ENCODE measurements around the gene PPM1D.
"Not testable (repeated sequence)": the region's sequence is repeated elsewhere in the genome, so short reads cannot be mapped to it uniquely, and the experiment has no call there.

The PPM1D gene

DNA sequence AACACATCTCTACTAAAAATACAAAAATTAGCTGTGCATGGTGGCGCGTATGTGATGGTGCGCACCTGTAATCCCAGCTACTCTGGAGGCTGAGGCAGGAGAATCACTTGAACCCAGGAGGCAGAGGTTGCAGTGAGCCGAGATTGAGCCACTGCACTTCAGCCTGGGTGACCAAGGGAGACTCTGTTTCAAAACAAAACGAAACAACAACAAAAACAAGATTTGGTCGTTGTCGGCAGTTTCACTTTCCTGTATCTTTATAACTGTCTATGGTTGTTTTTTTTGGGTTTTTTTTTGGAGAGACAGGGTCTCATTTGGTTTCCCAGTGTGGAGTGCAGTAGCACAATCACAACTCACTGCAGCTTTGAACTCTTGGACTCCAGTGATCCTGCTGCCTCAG is 68.7 kb downstream of the PPM1D start:
- not testable (repeated sequence) for DNase-seq (ENCODE audit: low read depth)

GRCh38 chr17:60671482-60671881 is 71.5 kb downstream of the PPM1D start:
- no peak for DNase-seq (ENCODE audit: low read depth)

DNA sequence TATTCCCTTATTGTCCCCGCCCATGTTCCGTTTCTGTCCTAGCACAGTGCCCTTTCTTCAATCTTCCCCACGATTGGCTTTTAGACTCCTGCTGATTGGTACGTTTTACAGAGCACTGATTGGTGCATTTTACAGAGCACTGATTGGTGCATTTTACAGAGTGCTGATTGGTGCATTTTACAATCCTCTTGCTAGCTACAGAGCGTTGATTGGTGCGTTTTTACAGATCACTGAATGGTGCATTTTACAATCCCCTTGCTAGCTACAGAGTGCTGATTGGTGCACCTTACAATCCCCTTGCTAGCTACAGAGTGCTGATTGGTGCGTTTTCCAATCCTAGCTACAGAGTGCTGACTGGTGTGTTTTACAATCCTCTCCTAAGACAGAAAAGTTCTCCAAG is 74.6 kb downstream of the PPM1D start:
- DNase-seq (ENCODE audit: low read depth) = not testable (repeated sequence)

- DNase-seq (ENCODE audit: low read depth) = no peak
These were observed 76.0 kb downstream of the PPM1D start for GRCh38 chr17:60675997-60676396.

GRCh38 chr17:60676758-60677307 is 76.8 kb downstream of the PPM1D start:
- no peak for DNase-seq (ENCODE audit: low read depth)

- DNase-seq (ENCODE audit: low read depth) = peak; percentile 93
These were observed 77.5 kb downstream of the PPM1D start, which contains the start of gene BCAS3 for GRCh38 chr17:60677308-60678117. TSS of gene BCAS3 (plus strand) at chr17:60677851.

DNA sequence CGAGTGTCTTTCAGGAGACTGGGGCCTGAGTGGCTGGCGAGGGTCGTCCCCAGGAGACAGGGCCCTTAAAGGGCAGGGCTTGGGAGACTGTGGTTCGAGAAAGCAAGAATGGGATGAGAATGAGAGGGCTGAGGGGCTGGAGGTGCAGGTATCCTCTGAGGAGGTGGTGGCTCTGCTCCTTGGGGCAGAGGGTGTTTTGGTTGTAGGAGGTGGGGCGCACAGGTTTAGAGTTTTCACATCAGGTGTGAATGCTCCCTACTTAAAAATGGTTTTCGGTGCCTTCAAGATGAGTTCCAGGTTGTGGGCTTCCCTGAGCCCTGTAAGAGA is 78.1 kb downstream of the PPM1D start:
- DNase-seq (ENCODE audit: low read depth) = no peak

- no peak for DNase-seq (ENCODE audit: low read depth)
These were observed 79.3 kb downstream of the PPM1D start for GRCh38 chr17:60679287-60679686.

- DNase-seq (ENCODE audit: low read depth) = no peak
These were observed 80.8 kb downstream of the PPM1D start for GRCh38 chr17:60680754-60681153.

GRCh38 chr17:60685437-60685836 is 85.4 kb downstream of the PPM1D start:
- DNase-seq (ENCODE audit: low read depth) = no peak

DNA sequence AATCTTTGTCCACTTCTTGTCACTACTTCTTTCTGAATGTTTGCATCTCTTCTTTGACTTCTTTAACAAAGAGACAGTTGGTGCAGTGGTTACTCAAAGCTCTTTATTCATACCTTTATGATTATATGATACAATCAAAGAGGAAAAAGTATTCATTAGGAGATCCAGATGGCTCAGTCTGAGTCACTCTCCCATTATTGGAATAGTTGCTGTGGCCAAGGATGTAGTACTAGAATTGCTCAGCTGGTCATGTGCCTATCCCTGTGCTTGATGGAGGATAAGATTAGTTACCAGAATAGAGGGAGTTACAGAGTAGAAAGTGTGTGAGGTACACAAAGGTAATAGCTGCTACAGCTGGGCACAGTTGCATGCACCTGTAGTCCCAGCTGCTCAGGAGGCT is 96.0 kb downstream of the PPM1D start:
- no peak for DNase-seq (ENCODE audit: low read depth)

GRCh38 chr17:60699090-60699489 is 99.1 kb downstream of the PPM1D start:
- no peak for DNase-seq (ENCODE audit: low read depth)

DNA sequence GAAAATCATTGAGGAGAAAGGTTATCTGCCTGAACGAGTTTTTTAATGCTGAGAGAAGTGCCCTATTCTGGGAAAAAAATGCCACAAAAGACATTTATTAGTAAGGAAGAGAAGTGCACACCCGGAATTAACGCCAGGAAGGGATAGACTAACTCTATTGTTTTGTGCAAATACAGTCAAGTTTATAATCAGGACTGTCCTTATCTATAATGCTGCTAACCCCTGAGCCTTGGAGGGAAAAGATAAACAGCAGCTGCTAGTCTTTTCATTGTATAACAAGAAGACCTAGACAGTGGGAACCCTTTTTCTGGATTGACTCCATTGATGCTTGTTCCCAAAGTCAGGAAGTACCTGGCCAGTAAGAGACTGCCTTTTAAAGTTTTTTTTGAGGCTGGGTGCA is 104.2 kb downstream of the PPM1D start:
- DNase-seq (ENCODE audit: low read depth) = no peak

GRCh38 chr17:60712675-60713074 is 112.7 kb downstream of the PPM1D start:
- no peak for DNase-seq (ENCODE audit: low read depth)

GRCh38 chr17:60713608-60714007 is 113.6 kb downstream of the PPM1D start:
- no peak for DNase-seq (ENCODE audit: low read depth)

Measured in stimulated activated CD8-positive, alpha-beta memory T cell treated with anti-CD3 and anti-CD28 coated beads, Interleukin-4, amount 100 ng/mL, for 24 hours (primary cell).